ENCODE data around the gene PPA1.
"Not testable (repeated sequence)": the region's sequence is repeated elsewhere in the genome, so short reads cannot be mapped to it uniquely, and the experiment has no call there.

Gene PPA1

DNA sequence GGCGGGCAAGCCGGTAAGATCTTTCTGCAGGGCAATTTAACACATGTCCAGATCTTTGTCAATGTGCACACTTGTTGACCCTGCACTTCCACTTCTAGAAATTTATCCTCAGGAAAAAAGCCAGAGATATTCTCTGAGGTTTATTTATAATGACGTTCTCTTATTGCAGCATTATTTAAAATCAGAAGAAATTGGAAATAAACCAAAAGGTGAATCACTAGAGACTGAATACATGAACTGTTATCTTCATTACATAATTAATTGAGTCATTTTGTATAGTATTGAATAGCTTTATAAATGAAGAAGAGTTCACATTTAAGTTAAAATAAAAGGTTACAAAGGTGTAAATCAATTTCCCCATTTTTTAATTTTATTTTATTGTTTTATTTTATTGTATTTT is 46.7 kb downstream of the PPA1 start:
- H3K9ac ChIP-seq = no peak overlapping the region
- TF ChIP-seq CTCF (IDR thresholded peaks at IDR 0.05) = no peak

DNA sequence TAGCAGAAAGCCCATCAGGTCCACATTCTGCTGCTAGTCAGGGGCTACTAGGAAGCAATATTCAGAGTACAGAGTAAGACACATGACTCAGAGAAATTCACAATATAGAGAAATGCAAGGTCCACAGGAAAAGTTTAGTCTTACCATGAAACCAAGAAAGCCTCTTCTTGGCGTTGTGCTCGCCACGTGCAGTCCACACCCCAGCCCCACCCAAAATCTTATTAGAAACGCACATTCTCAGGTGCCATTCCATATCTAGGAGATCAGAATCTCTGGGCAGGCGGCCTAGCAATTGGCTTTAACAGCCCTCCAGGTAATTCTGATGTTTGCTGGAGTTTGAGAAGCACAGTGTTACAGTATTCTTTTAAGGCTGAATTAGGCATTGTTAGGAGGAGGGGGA is 47.1 kb downstream of the PPA1 start:
- Histone ChIP-seq H3K9ac (no peak overlapping the region), H3K4me1 (no peaks in the 10 kb centered on the region), H3K9me3 (ENCODE audit: control insufficient read depth, low read length) (no peaks in the 10 kb centered on the region), H3K27ac (no peak overlapping the region), H3K79me2 (no peaks in the 10 kb centered on the region), H2AFZ (no peak overlapping the region), H3K27me3 (ENCODE audit: control insufficient read depth, insufficient read depth, low read length) (no peaks in the 10 kb centered on the region), H3K36me3 (ENCODE audit: control insufficient read depth, insufficient read depth, low read length) (no peaks in the 10 kb centered on the region), H3K4me2 (ENCODE audit: low read length) (no peak overlapping the region), H3K4me3 (ENCODE audit: low read depth, low read length) (no peak overlapping the region)
- TF ChIP-seq CTCF (IDR thresholded peaks at IDR 0.05) = no peak

More for the DNA sequence above, 46.7 kb downstream of the PPA1 start:
- H3K4me3 ChIP-seq (ENCODE audit: low read depth, low read length) = no peak overlapping the region
- no peaks in the 10 kb centered on the region for H3K79me2 ChIP-seq
- H2AFZ ChIP-seq = no peak overlapping the region
- no peak overlapping the region for H3K4me2 ChIP-seq (ENCODE audit: low read length)
- H3K27ac ChIP-seq = no peak overlapping the region
- no peaks in the 10 kb centered on the region for H3K9me3 ChIP-seq (ENCODE audit: control insufficient read depth, low read length)
- H3K4me1 ChIP-seq = no peaks in the 10 kb centered on the region
- no peaks in the 10 kb centered on the region for H3K27me3 ChIP-seq (ENCODE audit: control insufficient read depth, insufficient read depth, low read length)
- no peaks in the 10 kb centered on the region for H3K36me3 ChIP-seq (ENCODE audit: control insufficient read depth, insufficient read depth, low read length)

- no peaks in the 10 kb centered on the region for H3K27me3 ChIP-seq (ENCODE audit: control insufficient read depth, insufficient read depth, low read length)
- no peak overlapping the region for H3K4me3 ChIP-seq (ENCODE audit: low read depth, low read length)
- H3K36me3 ChIP-seq (ENCODE audit: control insufficient read depth, insufficient read depth, low read length) = no peaks in the 10 kb centered on the region
- no peaks in the 10 kb centered on the region for H3K79me2 ChIP-seq
- no peaks in the 10 kb centered on the region for H3K9me3 ChIP-seq (ENCODE audit: control insufficient read depth, low read length)
- H3K4me2 ChIP-seq (ENCODE audit: low read length) = no peak overlapping the region
- no peaks in the 10 kb centered on the region for H3K4me1 ChIP-seq
- H2AFZ ChIP-seq = no peak overlapping the region
- no peak for TF ChIP-seq CTCF (IDR thresholded peaks at IDR 0.05)
- no peak overlapping the region for H3K9ac ChIP-seq
- H3K27ac ChIP-seq = no peak overlapping the region
Observed at GRCh38 chr10:70183304-70183703, 49.9 kb downstream of the PPA1 start.

- H3K9me3 ChIP-seq (ENCODE audit: control insufficient read depth, low read length); H3K27ac ChIP-seq; H3K27me3 ChIP-seq (ENCODE audit: control insufficient read depth, insufficient read depth, low read length); H3K36me3 ChIP-seq (ENCODE audit: control insufficient read depth, insufficient read depth, low read length); H3K4me2 ChIP-seq (ENCODE audit: low read length); H3K9ac ChIP-seq; H3K4me3 ChIP-seq (ENCODE audit: low read depth, low read length); H2AFZ ChIP-seq; H3K79me2 ChIP-seq; H3K4me1 ChIP-seq: not testable (repeated sequence)
Observed at GRCh38 chr10:70179209-70179608, 54.0 kb downstream of the PPA1 start.

DNA sequence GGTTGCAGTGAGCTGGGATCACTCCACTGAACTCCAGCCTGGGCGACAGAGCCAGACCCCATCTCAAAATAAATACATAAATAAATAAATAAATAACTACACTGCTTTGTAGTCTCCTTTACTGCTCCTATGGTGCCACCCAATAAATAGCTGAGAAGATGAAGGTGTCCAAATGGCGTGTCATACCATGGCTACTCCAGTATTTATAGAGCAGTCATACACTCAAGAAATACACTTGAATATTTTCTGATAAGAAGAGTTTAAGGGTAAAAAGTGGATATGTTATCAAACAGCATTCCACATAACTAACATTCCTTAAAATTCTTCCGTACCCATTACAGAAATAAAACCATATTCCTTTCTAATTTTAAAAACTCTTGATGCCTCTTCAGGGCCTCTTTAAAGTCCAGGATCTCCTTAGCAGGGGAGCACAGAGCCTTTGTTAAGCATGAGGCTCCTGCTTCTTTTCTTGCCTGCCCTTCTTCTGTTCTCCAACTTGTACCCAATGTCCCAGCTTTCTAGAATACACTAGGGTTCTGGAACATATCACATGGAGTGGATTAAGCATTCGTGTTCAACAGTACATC is 55.0 kb downstream of the PPA1 start:
- H2AFZ ChIP-seq = no peak overlapping the region
- H3K9ac ChIP-seq = no peak overlapping the region
- no peaks in the 10 kb centered on the region for H3K79me2 ChIP-seq
- no peaks in the 10 kb centered on the region for H3K4me1 ChIP-seq
- no peaks in the 10 kb centered on the region for H3K36me3 ChIP-seq (ENCODE audit: control insufficient read depth, insufficient read depth, low read length)
- H3K27me3 ChIP-seq (ENCODE audit: control insufficient read depth, insufficient read depth, low read length) = no peaks in the 10 kb centered on the region
- H3K9me3 ChIP-seq (ENCODE audit: control insufficient read depth, low read length) = no peaks in the 10 kb centered on the region
- H3K27ac ChIP-seq = no peak overlapping the region
- no peak overlapping the region for H3K4me3 ChIP-seq (ENCODE audit: low read depth, low read length)
- TF ChIP-seq CTCF (IDR thresholded peaks at IDR 0.05) = no peak
- no peak overlapping the region for H3K4me2 ChIP-seq (ENCODE audit: low read length)
